Neural progenitor cell (in vitro differentiated cells): Measurements from ENCODE around the gene VPS8.

Source experiments
- EZH2 ChIP-seq: fragments of 200-600 bp; sonication (generic); IDR thresholded peaks from 2 replicates; pipeline ENCODE4 v1.6.1; 2017; ENCODE audit warnings: antibody characterized with exemption, mild to moderate bottlenecking, moderate library complexity
- EZH2phosphoT487 ChIP-seq: fragments of 200-600 bp; sonication (generic); IDR thresholded peaks from 2 replicates; pipeline ENCODE4 v1.6.1; 2017; ENCODE audit warnings: antibody characterized with exemption
- TF ChIP-seq, protein P1 (sequence below): fragments of 200-600 bp; sonication (generic); IDR thresholded peaks from 2 replicates; pipeline ENCODE4 v1.5.1; 2017; ENCODE audit warnings: antibody characterized with exemption, mild to moderate bottlenecking

DNA sequence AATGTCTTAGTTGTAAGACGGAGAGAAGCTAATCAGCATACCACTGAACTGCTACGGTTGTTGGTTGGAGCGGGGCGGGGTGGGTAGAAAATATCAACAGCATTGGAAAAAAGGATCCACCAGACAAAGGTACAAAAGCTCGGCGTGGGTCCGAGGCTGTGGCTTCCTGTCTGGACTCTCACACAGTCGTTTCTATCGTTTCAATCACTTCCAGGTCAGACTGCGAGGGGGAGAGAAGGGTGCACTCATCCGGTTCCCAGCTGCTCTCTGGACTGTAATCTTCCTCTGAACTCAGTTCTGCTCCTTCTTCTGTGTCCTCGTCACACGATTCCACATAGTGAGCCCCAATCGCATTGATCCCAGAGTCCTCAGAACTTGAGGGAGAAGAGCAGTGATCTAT lies 270.9 kb downstream of the VPS8 start:
- TF ChIP-seq, protein P1, sequence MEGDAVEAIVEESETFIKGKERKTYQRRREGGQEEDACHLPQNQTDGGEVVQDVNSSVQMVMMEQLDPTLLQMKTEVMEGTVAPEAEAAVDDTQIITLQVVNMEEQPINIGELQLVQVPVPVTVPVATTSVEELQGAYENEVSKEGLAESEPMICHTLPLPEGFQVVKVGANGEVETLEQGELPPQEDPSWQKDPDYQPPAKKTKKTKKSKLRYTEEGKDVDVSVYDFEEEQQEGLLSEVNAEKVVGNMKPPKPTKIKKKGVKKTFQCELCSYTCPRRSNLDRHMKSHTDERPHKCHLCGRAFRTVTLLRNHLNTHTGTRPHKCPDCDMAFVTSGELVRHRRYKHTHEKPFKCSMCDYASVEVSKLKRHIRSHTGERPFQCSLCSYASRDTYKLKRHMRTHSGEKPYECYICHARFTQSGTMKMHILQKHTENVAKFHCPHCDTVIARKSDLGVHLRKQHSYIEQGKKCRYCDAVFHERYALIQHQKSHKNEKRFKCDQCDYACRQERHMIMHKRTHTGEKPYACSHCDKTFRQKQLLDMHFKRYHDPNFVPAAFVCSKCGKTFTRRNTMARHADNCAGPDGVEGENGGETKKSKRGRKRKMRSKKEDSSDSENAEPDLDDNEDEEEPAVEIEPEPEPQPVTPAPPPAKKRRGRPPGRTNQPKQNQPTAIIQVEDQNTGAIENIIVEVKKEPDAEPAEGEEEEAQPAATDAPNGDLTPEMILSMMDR = no peak
- TF ChIP-seq EZH2phosphoT487 (no peak), EZH2 (no peak)
